Measurements from ENCODE around the gene ATAD3C. TPM values are rescaled to one million over a fixed set of nuclear protein-coding genes. Genes with fewer than 3 reads are reported as not detected.
"Not testable (repeated sequence)": the region's sequence is repeated elsewhere in the genome, so short reads cannot be mapped to it uniquely, and the experiment has no call there.

ATAD3C gene
- polyA plus RNA-seq, 1 donor (not counting 4 experiments of a cell fraction or from before 2014, with no cell fraction given): 0.39 TPM

DNA sequence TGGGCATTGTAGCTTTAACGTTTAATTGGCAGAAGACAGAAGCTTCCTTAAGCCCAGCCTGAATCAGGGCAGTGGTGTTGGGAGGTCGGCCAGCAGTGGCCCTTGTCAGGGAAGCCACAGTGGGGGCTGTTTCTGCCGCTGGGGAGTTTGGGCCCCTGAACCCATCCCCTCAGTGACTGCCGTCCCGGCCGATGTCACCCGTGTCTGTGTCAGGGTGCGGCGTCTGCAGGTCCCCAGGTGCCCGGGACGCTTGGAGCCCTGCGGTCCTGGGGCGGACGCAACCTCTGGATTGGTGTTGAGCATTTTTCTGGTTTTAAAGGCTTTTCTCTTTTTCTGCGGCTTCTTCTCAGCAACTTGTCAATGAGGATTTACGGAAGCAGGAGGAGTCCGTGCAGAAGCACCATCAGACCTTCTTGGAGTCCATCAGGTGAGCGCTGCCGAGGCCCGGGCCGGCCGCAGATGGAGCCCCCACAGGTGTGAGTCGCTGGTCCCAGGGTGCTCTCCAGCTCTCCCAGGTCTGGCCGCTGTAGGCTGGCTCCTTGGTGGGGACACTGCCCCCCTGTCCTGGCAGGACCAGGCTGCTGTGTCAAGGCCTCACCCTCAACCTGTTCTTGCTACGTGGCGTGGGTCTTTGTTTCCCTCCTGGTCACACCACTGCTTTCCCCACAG lies 2.3 kb downstream of the ATAD3C start:
- Histone ChIP-seq H3K4me2 (ENCODE audit: control insufficient read depth, extremely low read depth, insufficient read depth, low read depth, low read length) (no peak overlapping the region), H3K27me3 (ENCODE audit: control insufficient read depth, extremely low read depth, insufficient read depth, low read length) (peaks cover 7% of the 10 kb centered on the region), H3K79me2 (ENCODE audit: control insufficient read depth, insufficient read depth, low read length) (no peaks in the 10 kb centered on the region), H3K9ac (ENCODE audit: control insufficient read depth, extremely low read depth, insufficient read depth, low read length) (no peak overlapping the region), H3K9me1 (ENCODE audit: control insufficient read depth, extremely low read depth, insufficient read depth, low read length) (no peaks in the 10 kb centered on the region), H3K27ac (ENCODE audit: control insufficient read depth, insufficient read depth, low read length) (no peak overlapping the region), H3K36me3 (ENCODE audit: control insufficient read depth in 2 of 2, extremely low read depth in 1 of 2, insufficient read depth in 2 of 2, low read length in 2 of 2) (no peaks in the 10 kb centered on the region), H3K9me3 (ENCODE audit: control insufficient read depth, low read depth, low read length) (no peaks in the 10 kb centered on the region), H3K4me1 (ENCODE audit: control insufficient read depth, extremely low read depth, insufficient read depth, low read length) (no peaks in the 10 kb centered on the region), H3K4me3 (ENCODE audit: control insufficient read depth in 2 of 3, extremely low read depth in 1 of 3, insufficient read depth in 2 of 3, low read depth in 1 of 3, low read length in 3 of 3) (no peak overlapping the region), H2AFZ (ENCODE audit: control insufficient read depth, low read length) (no peak overlapping the region), H4K20me1 (ENCODE audit: control insufficient read depth, extremely low read depth, insufficient read depth, low read length) (no peaks in the 10 kb centered on the region)
- FAIRE-seq (no peak), DNase-seq (ENCODE audit: low read depth, low spot score) (no peak)
- dilution Hi-C loops (cut with MboI; ENCODE audit: extremely low pct_ligation_motif_present, low sequenced_read_pairs): no loop called here
- TF ChIP-seq, protein P1, sequence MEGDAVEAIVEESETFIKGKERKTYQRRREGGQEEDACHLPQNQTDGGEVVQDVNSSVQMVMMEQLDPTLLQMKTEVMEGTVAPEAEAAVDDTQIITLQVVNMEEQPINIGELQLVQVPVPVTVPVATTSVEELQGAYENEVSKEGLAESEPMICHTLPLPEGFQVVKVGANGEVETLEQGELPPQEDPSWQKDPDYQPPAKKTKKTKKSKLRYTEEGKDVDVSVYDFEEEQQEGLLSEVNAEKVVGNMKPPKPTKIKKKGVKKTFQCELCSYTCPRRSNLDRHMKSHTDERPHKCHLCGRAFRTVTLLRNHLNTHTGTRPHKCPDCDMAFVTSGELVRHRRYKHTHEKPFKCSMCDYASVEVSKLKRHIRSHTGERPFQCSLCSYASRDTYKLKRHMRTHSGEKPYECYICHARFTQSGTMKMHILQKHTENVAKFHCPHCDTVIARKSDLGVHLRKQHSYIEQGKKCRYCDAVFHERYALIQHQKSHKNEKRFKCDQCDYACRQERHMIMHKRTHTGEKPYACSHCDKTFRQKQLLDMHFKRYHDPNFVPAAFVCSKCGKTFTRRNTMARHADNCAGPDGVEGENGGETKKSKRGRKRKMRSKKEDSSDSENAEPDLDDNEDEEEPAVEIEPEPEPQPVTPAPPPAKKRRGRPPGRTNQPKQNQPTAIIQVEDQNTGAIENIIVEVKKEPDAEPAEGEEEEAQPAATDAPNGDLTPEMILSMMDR (optimal IDR thresholded peaks at IDR 0.05 in 1 of 3, IDR thresholded peaks at IDR 0.05 in 1 of 3, conservative IDR thresholded peaks at IDR 0.05 in 1 of 3; ENCODE audit: extremely low read depth in 1 of 3, insufficient read depth in 2 of 3, low read length in 3 of 3): no peak
- no peak for TF ChIP-seq EZH2 (IDR thresholded peaks at IDR 0.05; ENCODE audit: low read length)

GRCh38 chr1:1452365-1452739 lies 2.9 kb downstream of the ATAD3C start:
- H4K20me1 ChIP-seq (ENCODE audit: control insufficient read depth, extremely low read depth, insufficient read depth, low read length); dilution Hi-C loops (cut with MboI; ENCODE audit: extremely low pct_ligation_motif_present, low sequenced_read_pairs); H3K27ac ChIP-seq (ENCODE audit: control insufficient read depth, insufficient read depth, low read length); H3K36me3 ChIP-seq (ENCODE audit: control insufficient read depth in 2 of 2, extremely low read depth in 1 of 2, insufficient read depth in 2 of 2, low read length in 2 of 2); H3K79me2 ChIP-seq (ENCODE audit: control insufficient read depth, insufficient read depth, low read length); DNase-seq (ENCODE audit: low read depth, low spot score); H3K4me3 ChIP-seq (ENCODE audit: control insufficient read depth in 2 of 3, extremely low read depth in 1 of 3, insufficient read depth in 2 of 3, low read depth in 1 of 3, low read length in 3 of 3); FAIRE-seq; H3K4me1 ChIP-seq (ENCODE audit: control insufficient read depth, extremely low read depth, insufficient read depth, low read length); H3K9me3 ChIP-seq (ENCODE audit: control insufficient read depth, low read depth, low read length); H3K4me2 ChIP-seq (ENCODE audit: control insufficient read depth, extremely low read depth, insufficient read depth, low read depth, low read length); H3K27me3 ChIP-seq (ENCODE audit: control insufficient read depth, extremely low read depth, insufficient read depth, low read length); H3K9ac ChIP-seq (ENCODE audit: control insufficient read depth, extremely low read depth, insufficient read depth, low read length); H2AFZ ChIP-seq (ENCODE audit: control insufficient read depth, low read length); H3K9me1 ChIP-seq (ENCODE audit: control insufficient read depth, extremely low read depth, insufficient read depth, low read length): not testable (repeated sequence)

GRCh38 chr1:1452882-1453281 lies 3.4 kb downstream of the ATAD3C start:
- no peak overlapping the region for H3K9ac ChIP-seq (ENCODE audit: control insufficient read depth, extremely low read depth, insufficient read depth, low read length)
- TF ChIP-seq EZH2 (IDR thresholded peaks at IDR 0.05; ENCODE audit: low read length): no peak
- TF ChIP-seq, protein P1 (optimal IDR thresholded peaks at IDR 0.05 in 1 of 3, IDR thresholded peaks at IDR 0.05 in 1 of 3, conservative IDR thresholded peaks at IDR 0.05 in 1 of 3; ENCODE audit: extremely low read depth in 1 of 3, insufficient read depth in 2 of 3, low read length in 3 of 3): no peak
- no peak for DNase-seq (ENCODE audit: low read depth, low spot score)
- no peak overlapping the region for H3K27ac ChIP-seq (ENCODE audit: control insufficient read depth, insufficient read depth, low read length)
- no peaks in the 10 kb centered on the region for H3K79me2 ChIP-seq (ENCODE audit: control insufficient read depth, insufficient read depth, low read length)
- H3K9me1 ChIP-seq (ENCODE audit: control insufficient read depth, extremely low read depth, insufficient read depth, low read length): no peaks in the 10 kb centered on the region
- no peaks in the 10 kb centered on the region for H3K36me3 ChIP-seq (ENCODE audit: control insufficient read depth in 2 of 2, extremely low read depth in 1 of 2, insufficient read depth in 2 of 2, low read length in 2 of 2)
- no peak for FAIRE-seq
- H3K9me3 ChIP-seq (ENCODE audit: control insufficient read depth, low read depth, low read length): no peaks in the 10 kb centered on the region
- peaks cover 7% of the 10 kb centered on the region for H3K27me3 ChIP-seq (ENCODE audit: control insufficient read depth, extremely low read depth, insufficient read depth, low read length)
- H4K20me1 ChIP-seq (ENCODE audit: control insufficient read depth, extremely low read depth, insufficient read depth, low read length): no peaks in the 10 kb centered on the region
- no peak overlapping the region for H3K4me3 ChIP-seq (ENCODE audit: control insufficient read depth in 2 of 3, extremely low read depth in 1 of 3, insufficient read depth in 2 of 3, low read depth in 1 of 3, low read length in 3 of 3)
- no peak overlapping the region for H3K4me2 ChIP-seq (ENCODE audit: control insufficient read depth, extremely low read depth, insufficient read depth, low read depth, low read length)
- dilution Hi-C loops (cut with MboI; ENCODE audit: extremely low pct_ligation_motif_present, low sequenced_read_pairs): no loop called here
- no peak overlapping the region for H2AFZ ChIP-seq (ENCODE audit: control insufficient read depth, low read length)
- H3K4me1 ChIP-seq (ENCODE audit: control insufficient read depth, extremely low read depth, insufficient read depth, low read length): no peaks in the 10 kb centered on the region
